NCI-H2196 (cell line): ENCODE data around the gene INPP5A.
"Not testable (repeated sequence)": the region's sequence is repeated elsewhere in the genome, so short reads cannot be mapped to it uniquely, and the experiment has no call there.

ENCODE experiments used
- DNase-seq: peaks from one replicate; lab custom pipeline; 2025; ENCODE audit not compliant: unreplicated experiment; lab: John Stamatoyannopoulos, UW

The INPP5A gene

GRCh38 chr10:132729810-132730572 is 192.4 kb downstream of the INPP5A start:
- DNase-seq = no peak

- DNase-seq = no peak
Observed at GRCh38 chr10:132730573-132730953, 193.0 kb downstream of the INPP5A start.

- no peak for DNase-seq
Observed at GRCh38 chr10:132732518-132732917, 194.9 kb downstream of the INPP5A start.

- no peak for DNase-seq
Observed at GRCh38 chr10:132733926-132734325, 196.3 kb downstream of the INPP5A start.

- no peak for DNase-seq
Observed at GRCh38 chr10:132735341-132735775, 197.8 kb downstream of the INPP5A start.

GRCh38 chr10:132735923-132736391 is 198.4 kb downstream of the INPP5A start:
- no peak for DNase-seq

GRCh38 chr10:132737390-132738048 is 199.9 kb downstream of the INPP5A start:
- DNase-seq = no peak

- no peak for DNase-seq
Observed at GRCh38 chr10:132738454-132739224, 201.1 kb downstream of the INPP5A start.

GRCh38 chr10:132739225-132739613 is 201.6 kb downstream of the INPP5A start:
- DNase-seq = no peak

GRCh38 chr10:132740588-132740987 is 203.0 kb downstream of the INPP5A start:
- DNase-seq = no peak

- DNase-seq = no peak
Observed at GRCh38 chr10:132742167-132742836, 204.7 kb downstream of the INPP5A start.

- DNase-seq = no peak
Observed at GRCh38 chr10:132742837-132743194, 205.2 kb downstream of the INPP5A start.

- not testable (repeated sequence) for DNase-seq
Observed at GRCh38 chr10:132743196-132743924, 205.8 kb downstream of the INPP5A start.

- no peak for DNase-seq
Observed at GRCh38 chr10:132743925-132744490, 206.4 kb downstream of the INPP5A start.

- DNase-seq = no peak
Observed at GRCh38 chr10:132744839-132745238, 207.3 kb downstream of the INPP5A start.

GRCh38 chr10:132745511-132745910 is 207.9 kb downstream of the INPP5A start:
- DNase-seq = no peak

- no peak for DNase-seq
Observed at GRCh38 chr10:132745971-132746370, 208.4 kb downstream of the INPP5A start.

GRCh38 chr10:132746386-132746785 is 208.8 kb downstream of the INPP5A start:
- no peak for DNase-seq

- DNase-seq = no peak
Observed at GRCh38 chr10:132746801-132747625, 209.4 kb downstream of the INPP5A start.
